Measurements from ENCODE around the gene RPL23.

The RPL23 gene

GRCh38 chr17:38853292-38854219 lies at the start of gene RPL23:
TSS of gene RPL23 (minus strand) at chr17:38853721. CDS start at chr17:38853710, 11 bp downstream.
- peak; percentile 68 to 75 (median 74) for DNase-seq

GRCh38 chr17:38900978-38901656 lies 47.6 kb upstream of the RPL23 start:
- no peak for DNase-seq

- DNase-seq = no peak
These were observed 45.9 kb upstream of the RPL23 start for GRCh38 chr17:38899421-38899820.

- DNase-seq = peak; percentile 59 to 72 (median 69)
These were observed 45.4 kb upstream of the RPL23 start for GRCh38 chr17:38898812-38899348.

GRCh38 chr17:38898291-38898679 lies 44.8 kb upstream of the RPL23 start:
- DNase-seq = no peak

- DNase-seq = no peak
These were observed 44.3 kb upstream of the RPL23 start for GRCh38 chr17:38897671-38898290.

- DNase-seq = no peak
These were observed 43.7 kb upstream of the RPL23 start for GRCh38 chr17:38897176-38897575.

- no peak for DNase-seq
These were observed 42.9 kb upstream of the RPL23 start for GRCh38 chr17:38896346-38896954.

- DNase-seq = no peak
These were observed 40.8 kb upstream of the RPL23 start for GRCh38 chr17:38894276-38894675.

GRCh38 chr17:38893607-38894006 lies 40.1 kb upstream of the RPL23 start:
- no peak for DNase-seq

GRCh38 chr17:38893113-38893512 lies 39.6 kb upstream of the RPL23 start:
- DNase-seq = no peak

GRCh38 chr17:38892620-38893019 lies 39.1 kb upstream of the RPL23 start:
- no peak for DNase-seq

- no peak for DNase-seq
These were observed 38.6 kb upstream of the RPL23 start for GRCh38 chr17:38892083-38892482.

- no peak for DNase-seq
These were observed 37.9 kb upstream of the RPL23 start for GRCh38 chr17:38891441-38891840.

- no peak for DNase-seq
These were observed 36.9 kb upstream of the RPL23 start for GRCh38 chr17:38890410-38890746.

- DNase-seq = no peak
These were observed 36.4 kb upstream of the RPL23 start for GRCh38 chr17:38889745-38890409.

- DNase-seq = no peak
These were observed 35.3 kb upstream of the RPL23 start for GRCh38 chr17:38888842-38889241.

GRCh38 chr17:38886643-38887010 lies 33.1 kb upstream of the RPL23 start:
- no peak for DNase-seq

- no peak for DNase-seq
These were observed 32.5 kb upstream of the RPL23 start for GRCh38 chr17:38885728-38886642.

- no peak for DNase-seq
These were observed 31.7 kb upstream of the RPL23 start for GRCh38 chr17:38885044-38885727.
